Fibroblast of skin of back (primary cell): ENCODE data around the gene JUN. TPM values are rescaled to one million over a fixed set of nuclear protein-coding genes. Genes with fewer than 3 reads are reported as not detected.
A peak's percentile ranks its signal among the peaks of the same experiment; 100 is the strongest.

ENCODE experiments used
- DNase-seq: peaks from one replicate; pipeline ENCODE4 v3.0.0-alpha.2; 2013
- polyA plus RNA-seq, 2 experiments: library from polyadenylated mRNA; unstranded; fragments of 120-200 nt; gene quantifications; one replicate each; pipeline ENCODE4 v1.2.1, GENCODE V29; 2013; ENCODE audit not compliant: insufficient read length in 2 of 2

The JUN gene
- polyA plus RNA-seq (2013, experiment 1 of 2; ENCODE audit: insufficient read length): 62.9 TPM
- 32.3 TPM for polyA plus RNA-seq (2013, experiment 2 of 2; ENCODE audit: insufficient read length)

DNA sequence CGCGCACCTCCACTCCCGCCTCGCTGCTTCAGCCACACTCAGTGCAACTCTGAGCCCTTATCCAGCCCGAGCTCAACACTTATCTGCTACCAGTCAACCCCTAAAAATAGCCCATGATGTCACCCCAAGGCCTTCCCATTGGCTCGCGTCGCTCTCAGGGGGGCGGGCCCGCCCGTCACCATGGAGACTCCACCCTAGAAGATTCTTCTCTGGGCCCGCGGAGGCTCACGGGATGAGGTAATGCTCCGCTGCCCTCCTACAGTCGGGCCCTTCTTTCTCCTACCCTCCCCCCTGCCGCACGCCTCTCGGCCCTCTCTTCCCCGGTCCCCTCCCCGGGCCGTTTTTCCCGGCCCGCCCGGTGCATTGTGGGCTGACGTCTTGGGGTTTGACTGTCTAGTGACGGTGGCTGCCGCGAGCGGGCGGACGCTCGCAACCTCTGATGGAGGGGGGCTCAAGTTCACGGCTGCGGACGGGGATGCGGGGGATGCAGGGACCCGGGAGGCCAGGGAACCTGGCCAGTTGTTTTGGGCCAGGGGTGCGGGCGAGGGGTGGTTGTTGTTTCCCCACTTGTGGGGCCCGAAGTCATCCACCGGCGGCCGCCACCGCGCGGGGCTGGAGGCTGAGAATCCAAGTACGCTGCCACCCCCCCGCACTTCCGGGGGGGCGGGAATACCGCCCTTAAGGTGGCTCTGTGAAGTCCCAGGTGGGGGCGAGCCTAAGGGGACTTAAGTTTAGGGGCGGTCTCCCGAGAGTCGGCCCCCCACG, at the start of gene JUN:
Gene JUN, minus strand, starts transcription at position 55 of the 765 bp plus-strand sequence. CDS start 977 bp downstream, outside the sequence.
- peak; percentile 100 for DNase-seq

DNA sequence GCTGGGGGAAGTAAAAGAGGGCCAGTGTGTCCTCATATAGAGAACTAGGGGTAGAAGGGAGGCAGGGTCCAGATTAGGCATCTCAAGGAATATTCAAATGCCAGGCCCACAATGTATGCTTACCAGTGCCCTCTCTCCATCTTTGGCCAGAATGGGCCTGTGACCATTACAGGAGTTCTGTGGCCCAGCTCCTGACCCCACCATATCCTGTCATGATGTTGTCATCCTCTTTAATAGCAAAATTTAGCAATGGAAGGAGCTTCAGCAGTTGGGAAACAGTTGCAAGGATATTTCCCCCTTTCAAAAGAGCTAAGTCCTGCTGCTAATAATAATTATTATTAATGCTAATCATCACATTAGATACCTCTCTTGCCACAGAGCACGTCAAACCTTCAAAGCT, 49.3 kb upstream of the JUN start:
- no peak for DNase-seq

GRCh38 chr1:58830291-58830690, 46.4 kb upstream of the JUN start:
- DNase-seq: peak; percentile 57

GRCh38 chr1:58829866-58830265, 46.0 kb upstream of the JUN start:
- peak; percentile 84 for DNase-seq

DNA sequence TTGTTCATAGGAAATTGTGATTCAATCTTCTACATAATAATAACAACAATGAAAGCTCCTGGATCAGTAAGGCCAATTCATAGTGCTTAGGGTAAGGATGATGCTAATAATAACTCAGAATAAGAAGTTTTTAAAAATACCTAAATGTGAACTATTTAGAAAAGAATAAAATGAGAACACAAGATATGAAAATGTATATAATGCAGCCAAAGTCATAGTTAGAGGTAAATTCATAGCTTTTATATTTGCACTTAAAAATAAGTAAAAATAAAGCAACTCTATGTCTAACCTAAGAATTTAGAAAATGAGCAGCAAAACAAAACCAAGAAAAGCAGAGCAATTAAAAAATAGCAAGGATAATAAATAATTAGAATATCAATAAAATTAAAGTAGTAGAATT, 43.5 kb upstream of the JUN start:
- no peak for DNase-seq

- DNase-seq: no peak
Observed at GRCh38 chr1:58824753-58825389, 41.0 kb upstream of the JUN start.

DNA sequence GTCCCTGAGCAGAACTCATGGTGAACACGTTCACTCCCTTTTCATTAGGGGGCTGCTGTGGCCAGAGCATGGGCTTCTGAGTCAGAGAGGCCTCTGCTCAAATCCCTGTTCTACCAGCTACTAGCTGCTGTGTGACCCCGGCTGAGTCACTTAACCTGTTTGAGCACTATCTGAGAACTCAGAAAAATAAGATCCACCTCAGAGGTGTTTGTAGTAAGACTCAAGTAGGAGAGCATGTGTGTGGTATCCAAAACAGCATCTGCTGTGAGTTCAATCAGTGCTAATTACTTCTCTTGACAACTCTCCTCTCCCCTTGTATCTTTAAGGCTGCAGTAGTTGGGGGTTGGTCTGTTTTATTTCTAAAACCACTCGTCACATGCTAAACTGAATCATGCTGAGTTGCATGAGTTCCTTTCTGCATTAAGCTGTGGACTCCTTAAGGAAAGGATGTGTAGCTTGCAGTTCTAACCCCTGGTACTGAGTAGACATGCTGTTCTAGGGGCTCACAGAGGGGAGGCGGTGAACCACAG, 39.7 kb upstream of the JUN start:
- DNase-seq: peak; percentile 78

DNA sequence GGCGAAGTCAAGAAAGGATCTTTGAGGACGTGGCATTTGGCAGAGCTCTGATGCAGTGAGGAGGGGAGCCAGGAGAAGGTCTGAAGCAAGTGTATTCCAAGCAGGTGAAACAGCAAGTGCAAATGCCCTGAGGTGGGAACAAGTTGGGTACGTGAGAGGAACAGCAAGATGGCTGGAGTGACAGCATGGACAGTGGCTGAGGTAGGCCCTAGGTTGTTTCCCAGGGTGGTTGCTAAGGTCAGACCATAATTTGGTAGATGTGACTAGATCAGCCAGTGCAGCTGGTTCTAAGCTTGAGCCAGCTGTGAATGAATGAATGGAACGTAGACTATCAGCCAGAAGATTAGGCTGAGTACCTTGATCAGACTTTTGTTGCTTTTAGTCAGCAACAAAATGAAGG, 37.5 kb upstream of the JUN start:
- DNase-seq: no peak

DNA sequence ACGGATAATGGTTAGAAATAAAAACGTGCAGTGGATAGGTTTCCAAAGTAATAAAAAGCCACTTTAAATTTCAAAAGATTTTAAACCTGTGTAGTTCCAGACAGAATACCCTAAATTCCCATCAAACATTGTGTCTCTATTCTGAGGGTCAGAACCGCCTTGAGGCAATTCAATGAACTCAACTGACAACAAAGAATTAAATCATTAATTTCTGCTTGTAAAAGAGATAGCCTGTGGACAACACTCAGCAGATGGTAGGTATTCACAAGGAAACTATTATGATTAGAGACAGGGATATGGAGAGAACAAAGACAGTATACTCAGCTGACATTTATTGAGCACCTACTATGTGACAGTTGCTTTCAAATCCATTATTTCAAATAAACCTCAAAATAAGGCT, 35.1 kb upstream of the JUN start:
- DNase-seq: no peak

- peak; percentile 98 for DNase-seq
Observed at GRCh38 chr1:58818075-58818474, 34.2 kb upstream of the JUN start.

DNA sequence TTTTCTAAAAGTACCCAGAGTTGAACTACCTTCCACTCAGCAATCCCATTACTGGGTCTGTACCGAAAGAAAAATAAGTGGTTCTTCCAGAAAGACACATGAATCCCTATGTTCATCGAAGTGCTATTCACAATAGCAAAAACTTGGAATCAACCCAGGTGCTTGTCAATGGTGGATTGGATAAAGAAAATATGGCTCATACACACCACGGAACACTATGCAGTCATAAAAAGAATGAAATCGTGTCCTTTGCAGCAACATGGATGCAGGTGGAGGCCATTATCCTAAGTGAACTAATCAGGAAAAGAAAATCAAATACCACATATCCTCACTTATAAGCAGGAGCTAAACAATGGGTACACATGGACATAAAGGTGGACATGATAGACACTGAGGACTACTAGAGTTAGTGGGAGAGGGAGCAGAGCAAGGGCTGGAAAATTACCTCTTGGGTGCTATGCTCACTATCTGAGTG, 32.9 kb upstream of the JUN start:
- DNase-seq: no peak

- peak; percentile 92 for DNase-seq
Observed at GRCh38 chr1:58816072-58816746, 32.4 kb upstream of the JUN start.

DNA sequence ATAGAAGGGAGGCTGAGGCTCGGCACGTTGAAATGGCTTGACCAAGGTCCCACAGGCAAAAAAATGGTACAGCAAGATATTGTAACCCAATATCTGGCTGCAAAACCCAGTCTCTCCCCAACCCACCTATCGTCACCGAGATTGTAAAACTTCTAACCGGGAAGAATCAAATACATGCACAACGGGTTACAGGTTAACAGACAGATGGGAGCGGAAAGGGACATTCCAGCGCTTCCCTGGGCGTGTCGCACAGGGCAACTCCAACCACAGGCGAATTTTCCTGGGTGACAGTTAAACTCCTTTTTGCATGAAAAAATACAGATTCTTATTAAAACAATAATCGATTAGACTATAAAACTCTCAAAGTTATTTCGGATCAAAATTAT, 31.8 kb upstream of the JUN start:
- DNase-seq: peak; percentile 48

- peak; percentile 94 for DNase-seq
Observed at GRCh38 chr1:58815069-58815685, 31.3 kb upstream of the JUN start.

DNA sequence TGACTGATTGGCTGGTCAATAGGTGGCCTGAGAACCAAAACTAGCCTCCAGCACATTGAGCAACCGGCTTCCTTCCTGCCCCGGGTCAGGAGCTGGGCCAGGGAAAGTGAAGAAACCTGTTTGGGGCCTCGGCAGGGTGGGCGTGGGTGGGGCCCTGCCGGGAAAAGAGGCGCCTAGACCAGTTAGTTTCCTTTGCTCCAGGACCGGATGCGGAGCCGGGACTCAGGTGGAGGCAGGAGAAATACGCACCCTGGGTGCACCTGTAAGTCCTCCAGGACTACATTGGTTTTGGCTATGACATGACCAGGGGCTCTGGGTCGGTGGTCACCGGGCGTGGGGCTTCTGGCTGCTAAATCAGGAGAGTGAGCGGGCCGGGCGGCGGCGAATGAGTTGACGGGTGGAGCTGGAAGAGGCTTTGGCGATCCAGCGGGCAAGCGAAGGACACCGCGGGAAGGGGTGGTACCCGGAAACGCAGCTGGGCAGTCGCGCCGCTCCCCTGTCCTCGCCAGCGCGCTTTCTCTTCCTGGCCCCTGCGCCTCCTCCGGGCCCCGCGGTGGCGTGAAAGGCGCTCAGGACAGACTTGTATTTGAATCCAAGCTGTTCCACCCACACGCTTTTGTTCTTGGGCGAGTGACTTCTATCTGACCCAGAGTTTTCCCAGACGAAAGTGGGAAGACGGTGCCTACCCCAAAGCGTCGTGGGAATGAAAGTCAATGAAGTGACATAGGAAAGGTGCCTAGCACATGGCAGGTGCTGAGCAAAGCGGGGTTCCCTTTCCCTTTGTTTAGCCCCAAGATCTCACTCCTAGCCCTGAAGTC, 30.6 kb upstream of the JUN start:
- peak; percentile 5 for DNase-seq

GRCh38 chr1:58813801-58814200, 30.0 kb upstream of the JUN start:
- DNase-seq: no peak

DNA sequence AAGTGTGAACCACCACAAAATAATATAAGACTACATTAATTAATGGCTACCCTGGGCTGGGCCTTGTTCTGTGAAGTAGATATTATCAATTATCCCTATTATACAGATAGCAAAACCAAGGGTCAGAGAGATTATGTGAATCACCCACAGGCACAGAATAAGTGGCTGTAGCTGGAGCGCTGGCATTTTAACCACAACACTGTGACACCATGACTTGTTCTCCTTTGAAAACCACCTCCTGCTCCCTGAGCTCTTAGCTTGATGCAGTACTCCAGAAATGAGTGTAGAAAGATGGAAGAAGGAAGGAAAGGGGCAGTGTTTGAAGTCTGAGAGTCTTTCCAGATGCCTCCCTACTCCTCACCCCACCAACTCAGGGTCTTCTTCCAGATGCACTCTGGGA, 29.5 kb upstream of the JUN start:
- DNase-seq: peak; percentile 12

- no peak for DNase-seq
Observed at GRCh38 chr1:58812926-58813325, 29.1 kb upstream of the JUN start.

DNA sequence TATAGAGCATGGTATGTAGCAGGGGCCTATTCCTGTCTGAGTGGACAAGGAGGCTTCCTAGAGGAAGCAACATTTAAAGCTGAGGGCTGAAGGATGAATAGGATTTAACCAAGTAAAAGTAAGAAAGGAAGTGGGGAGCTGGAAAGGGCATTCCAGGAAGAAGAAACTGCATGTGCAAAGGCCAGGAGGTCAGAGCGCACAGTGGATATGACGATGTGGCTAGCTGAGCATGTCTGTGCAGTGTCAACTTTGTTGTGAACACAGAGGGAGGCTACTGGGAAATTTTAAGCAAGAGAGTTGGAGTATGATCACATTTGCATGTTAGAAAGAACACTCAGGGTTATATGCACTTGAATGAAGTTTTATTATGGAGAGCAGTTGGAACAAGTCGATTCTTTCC, 28.6 kb upstream of the JUN start:
- no peak for DNase-seq

- DNase-seq: no peak
Observed at GRCh38 chr1:58811303-58811702, 27.5 kb upstream of the JUN start.

DNA sequence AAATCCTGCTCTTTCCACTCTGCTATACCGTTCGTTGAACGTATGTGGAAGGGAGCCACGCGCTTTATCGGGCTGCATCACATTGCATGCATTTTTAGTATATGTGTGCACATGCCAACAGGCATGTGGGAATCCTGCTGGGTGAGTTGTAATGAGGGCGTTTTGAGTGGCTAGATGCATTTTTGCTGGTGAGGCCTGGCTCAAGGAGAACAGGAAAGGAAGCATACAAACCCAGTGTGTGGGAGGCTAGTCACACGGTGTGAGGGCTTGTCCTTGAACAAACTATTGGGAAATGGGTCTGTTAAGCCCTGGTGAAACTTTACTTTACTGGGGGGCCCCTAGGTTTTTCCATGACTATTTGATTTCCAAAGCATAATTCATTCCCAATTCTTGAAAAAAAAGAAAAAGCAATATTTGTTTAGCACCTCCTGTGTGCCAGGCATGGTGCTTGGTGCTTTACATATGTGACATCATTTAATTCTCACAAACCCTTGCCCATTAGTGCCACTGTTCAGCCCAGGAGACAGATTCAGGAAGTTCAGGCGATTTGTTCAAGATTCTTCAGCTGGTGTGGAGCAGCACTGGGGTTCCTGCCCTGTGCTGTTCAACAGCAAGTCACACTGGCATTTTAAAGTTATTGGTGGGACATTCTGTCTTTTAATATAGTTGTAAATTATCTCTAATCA, 25.6 kb upstream of the JUN start:
- peak; percentile 86 for DNase-seq
